ENCODE data around the gene CIBAR2.

CIBAR2 gene

GRCh38 chr16:85094176-85094805, 18.0 kb downstream of the CIBAR2 start:
- no peak for TF ChIP-seq CTCF (IDR thresholded peaks at IDR 0.05; ENCODE audit: low read depth, low read length)

GRCh38 chr16:85093705-85094104, 18.6 kb downstream of the CIBAR2 start:
- DNase-seq (ENCODE audit: low read depth in 2 of 2), result no peak
- H3K4me3 ChIP-seq (replicated peaks in 1 of 2; ENCODE audit: low read depth in 2 of 2, low read length in 2 of 2), result no peak overlapping the region
- no peak for TF ChIP-seq CTCF (IDR thresholded peaks at IDR 0.05; ENCODE audit: low read depth, low read length)

More at GRCh38 chr16:85094176-85094805, 18.0 kb downstream of the CIBAR2 start:
- no peak for DNase-seq (ENCODE audit: low read depth in 2 of 2)
- no peak overlapping the region for H3K4me3 ChIP-seq (replicated peaks in 1 of 2; ENCODE audit: low read depth in 2 of 2, low read length in 2 of 2)

- no peak overlapping the region for H3K4me3 ChIP-seq (replicated peaks in 1 of 2; ENCODE audit: low read depth in 2 of 2, low read length in 2 of 2)
- no peak for TF ChIP-seq CTCF (IDR thresholded peaks at IDR 0.05; ENCODE audit: low read depth, low read length)
- DNase-seq (ENCODE audit: low read depth in 2 of 2), result no peak
Observed at GRCh38 chr16:85092851-85093250, 19.4 kb downstream of the CIBAR2 start.

DNA sequence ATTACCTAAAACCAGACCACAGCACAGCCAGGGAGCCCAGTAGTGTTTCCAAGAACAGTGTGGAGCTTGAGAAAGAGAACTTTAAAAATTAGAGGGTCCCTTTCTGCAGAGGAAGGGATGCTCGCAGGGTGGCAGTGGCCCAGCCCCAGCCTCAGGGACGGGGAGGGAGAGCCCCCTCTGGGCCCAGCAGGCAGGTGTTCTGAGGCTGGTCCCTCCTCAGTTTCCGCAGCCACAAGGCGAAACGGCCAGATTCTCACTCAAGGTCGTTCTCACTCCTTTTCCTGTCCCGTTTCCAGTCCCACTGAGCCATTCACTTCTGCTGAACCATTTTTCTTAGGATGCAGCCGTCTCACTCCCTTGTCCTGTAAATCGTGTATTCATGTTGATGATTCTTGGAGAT, 20.0 kb downstream of the CIBAR2 start:
- no peak for TF ChIP-seq CTCF (IDR thresholded peaks at IDR 0.05; ENCODE audit: low read depth, low read length)
- no peak for DNase-seq (ENCODE audit: low read depth in 2 of 2)
- no peak overlapping the region for H3K4me3 ChIP-seq (replicated peaks in 1 of 2; ENCODE audit: low read depth in 2 of 2, low read length in 2 of 2)

GRCh38 chr16:85091522-85091910, 20.8 kb downstream of the CIBAR2 start:
- DNase-seq (ENCODE audit: low read depth in 2 of 2), result no peak
- H3K4me3 ChIP-seq (replicated peaks in 1 of 2; ENCODE audit: low read depth in 2 of 2, low read length in 2 of 2), result no peak overlapping the region
- no peak for TF ChIP-seq CTCF (IDR thresholded peaks at IDR 0.05; ENCODE audit: low read depth, low read length)

DNA sequence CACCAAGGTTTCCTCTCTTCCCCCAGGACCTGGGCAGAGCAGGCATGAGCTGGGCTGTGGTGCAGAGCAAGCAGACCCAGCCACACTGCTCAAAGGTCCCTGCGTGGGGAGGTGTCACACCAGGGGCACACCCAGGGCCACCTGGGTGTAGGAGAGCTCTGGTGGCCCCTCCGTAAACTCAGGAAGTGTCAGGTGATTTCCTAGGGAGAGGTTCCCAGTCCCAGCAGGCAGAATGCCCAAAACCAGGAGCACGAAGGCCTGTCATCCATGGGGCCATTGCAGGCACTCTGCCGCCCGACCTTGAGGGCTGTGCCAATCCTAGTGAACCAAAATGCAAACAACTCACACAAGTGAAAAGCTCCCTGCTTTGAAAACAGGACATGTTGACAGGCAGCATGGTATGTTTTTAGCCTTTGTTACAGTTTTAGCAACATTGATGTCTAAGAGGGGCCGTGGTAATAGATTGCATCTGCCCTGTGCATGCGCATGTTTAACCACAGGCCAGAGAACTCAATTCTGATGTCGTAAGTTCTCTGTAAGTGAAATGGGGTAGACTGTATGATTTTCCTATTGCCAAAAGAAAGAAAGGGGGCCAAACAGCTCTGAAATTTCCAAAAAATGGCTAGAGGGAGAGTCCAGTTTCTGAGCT, 21.3 kb downstream of the CIBAR2 start:
- DNase-seq (ENCODE audit: low read depth in 2 of 2), result peak in 1 of 2 donors; percentile 26
- H3K4me3 ChIP-seq (replicated peaks in 1 of 2; ENCODE audit: low read depth in 2 of 2, low read length in 2 of 2), result no peak overlapping the region
- no peak for TF ChIP-seq CTCF (IDR thresholded peaks at IDR 0.05; ENCODE audit: low read depth, low read length)
